HFF-Myc (cell line): Measurements from ENCODE around the gene SEBOX.
"Not testable (repeated sequence)": the region's sequence is repeated elsewhere in the genome, so short reads cannot be mapped to it uniquely, and the experiment has no call there.

Source experiments
- DNase-seq: peaks from one replicate; pipeline ENCODE4 v3.0.0-alpha.2; 2011; ENCODE audit warnings: low read depth; ENCODE audit errors: extremely low read depth
- H3K4me3 ChIP-seq: replicated peaks from 2 replicates; pipeline ENCODE4 v1.5.1; 2011; ENCODE audit warnings: low read depth, mild to moderate bottlenecking, control low read depth, low read length
- TF ChIP-seq, protein P1 (sequence below): IDR thresholded peaks from 2 replicates; pipeline ENCODE4 v1.5.1; 2012; ENCODE audit warnings: mild to moderate bottlenecking, low read depth, low read length, control low read depth; ENCODE audit errors: missing control alignments

Gene SEBOX

DNA sequence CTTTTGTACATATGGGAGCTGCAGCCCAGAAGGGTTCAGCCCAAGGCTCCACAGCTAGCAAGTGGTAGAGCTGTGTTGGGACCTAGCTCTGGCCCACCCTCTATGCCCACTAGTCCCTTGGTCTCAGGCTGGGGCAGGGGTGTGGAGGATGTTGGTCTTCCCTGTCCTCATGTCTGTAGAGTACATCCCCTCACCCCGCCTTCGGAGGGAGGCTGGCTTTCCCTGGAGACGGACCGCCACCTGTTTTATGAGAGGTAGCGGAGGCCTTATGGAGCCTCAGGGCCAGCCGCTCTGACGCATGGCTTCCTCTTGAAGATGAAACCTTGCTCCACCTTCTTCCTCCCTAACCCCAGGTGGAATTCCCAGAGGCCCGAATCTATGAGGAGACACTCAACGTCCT lies 21.0 kb downstream of the SEBOX start:
- H3K4me3 ChIP-seq = no peak overlapping the region
- no peak for DNase-seq
- TF ChIP-seq, protein P1, sequence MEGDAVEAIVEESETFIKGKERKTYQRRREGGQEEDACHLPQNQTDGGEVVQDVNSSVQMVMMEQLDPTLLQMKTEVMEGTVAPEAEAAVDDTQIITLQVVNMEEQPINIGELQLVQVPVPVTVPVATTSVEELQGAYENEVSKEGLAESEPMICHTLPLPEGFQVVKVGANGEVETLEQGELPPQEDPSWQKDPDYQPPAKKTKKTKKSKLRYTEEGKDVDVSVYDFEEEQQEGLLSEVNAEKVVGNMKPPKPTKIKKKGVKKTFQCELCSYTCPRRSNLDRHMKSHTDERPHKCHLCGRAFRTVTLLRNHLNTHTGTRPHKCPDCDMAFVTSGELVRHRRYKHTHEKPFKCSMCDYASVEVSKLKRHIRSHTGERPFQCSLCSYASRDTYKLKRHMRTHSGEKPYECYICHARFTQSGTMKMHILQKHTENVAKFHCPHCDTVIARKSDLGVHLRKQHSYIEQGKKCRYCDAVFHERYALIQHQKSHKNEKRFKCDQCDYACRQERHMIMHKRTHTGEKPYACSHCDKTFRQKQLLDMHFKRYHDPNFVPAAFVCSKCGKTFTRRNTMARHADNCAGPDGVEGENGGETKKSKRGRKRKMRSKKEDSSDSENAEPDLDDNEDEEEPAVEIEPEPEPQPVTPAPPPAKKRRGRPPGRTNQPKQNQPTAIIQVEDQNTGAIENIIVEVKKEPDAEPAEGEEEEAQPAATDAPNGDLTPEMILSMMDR = no peak

GRCh38 chr17:28343491-28343932 lies 21.5 kb downstream of the SEBOX start:
- no peak overlapping the region for H3K4me3 ChIP-seq
- DNase-seq = no peak
- TF ChIP-seq, protein P1 = no peak

GRCh38 chr17:28342313-28342712 lies 22.7 kb downstream of the SEBOX start:
- no peak overlapping the region for H3K4me3 ChIP-seq
- TF ChIP-seq, protein P1 = no peak
- no peak for DNase-seq

- TF ChIP-seq, protein P1 = no peak
- DNase-seq = no peak
- H3K4me3 ChIP-seq = no peak overlapping the region
Measured at GRCh38 chr17:28341516-28341915, 23.5 kb downstream of the SEBOX start.

DNA sequence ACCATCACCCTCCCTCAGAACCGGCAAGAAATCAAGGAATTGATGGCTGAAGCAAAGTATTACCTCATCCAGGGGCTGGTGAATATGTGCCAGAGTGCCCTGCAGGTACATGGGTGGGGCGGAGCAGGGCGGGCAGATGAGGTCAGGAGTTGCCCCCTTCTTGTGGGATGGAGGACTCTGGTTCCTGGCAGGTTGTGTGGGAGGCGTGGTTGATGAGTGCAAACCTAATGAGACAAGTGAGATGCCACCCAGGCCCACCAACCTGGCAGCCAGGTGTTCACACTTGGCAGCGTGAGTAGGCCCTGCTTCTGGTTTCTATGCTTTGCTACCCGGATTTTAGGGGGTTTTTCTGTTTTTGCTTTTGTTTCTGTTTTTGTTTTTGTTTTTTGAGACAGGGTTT lies 24.6 kb downstream of the SEBOX start:
- no peak overlapping the region for H3K4me3 ChIP-seq
- TF ChIP-seq, protein P1 = no peak
- no peak for DNase-seq

DNA sequence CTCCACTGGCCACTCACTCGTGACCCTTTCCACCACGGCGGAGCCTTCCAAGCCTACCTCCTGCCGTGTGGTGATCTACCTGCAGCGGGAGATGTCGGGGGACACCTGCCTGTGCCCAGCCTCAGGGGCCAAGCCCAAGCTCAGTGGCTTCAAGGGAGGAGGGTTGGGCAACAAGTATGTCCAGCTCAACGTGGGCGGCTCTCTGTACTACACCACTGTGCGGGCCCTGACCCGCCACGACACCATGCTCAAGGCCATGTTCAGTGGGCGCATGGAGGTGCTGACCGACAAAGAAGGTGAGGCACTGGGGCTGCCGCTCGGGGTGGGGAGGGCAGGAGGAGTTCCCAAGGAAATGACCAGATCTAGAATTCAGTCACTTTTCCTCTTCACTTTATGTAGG lies 25.6 kb downstream of the SEBOX start:
- TF ChIP-seq, protein P1 = no peak
- no peak overlapping the region for H3K4me3 ChIP-seq
- DNase-seq = no peak

DNA sequence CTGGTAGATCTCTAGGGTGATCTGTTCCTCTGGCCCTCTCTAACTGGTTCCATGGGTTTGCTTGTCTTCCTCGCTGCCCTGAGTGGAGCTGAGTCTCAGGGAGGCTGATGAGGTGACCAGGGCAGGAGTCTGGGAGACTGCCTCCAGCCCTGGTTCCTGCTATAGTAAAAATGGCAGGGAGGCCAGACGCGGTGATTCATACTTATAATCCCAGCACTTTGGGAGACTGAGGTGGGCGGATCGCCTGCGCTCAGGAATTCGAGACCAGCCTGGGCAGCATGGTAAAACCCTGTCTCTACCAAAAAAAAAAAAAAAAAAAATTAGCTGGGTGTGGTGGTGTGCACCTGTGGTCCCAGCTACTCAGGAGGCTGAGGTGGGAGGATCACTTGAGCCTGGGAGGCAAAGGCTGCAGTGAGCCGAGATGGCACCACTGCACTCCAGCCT lies 26.2 kb downstream of the SEBOX start:
- DNase-seq, H3K4me3 ChIP-seq: not testable (repeated sequence)
